Stimulated activated CD8-positive, alpha-beta memory T cell treated with anti-CD3 and anti-CD28 coated beads, Interleukin-12 subunit alpha, Interleukin-12 subunit beta, amount 100 ng/mL, for 4 hours (primary cell): ENCODE results near the gene CCDC9.
"Not testable (repeated sequence)": the region's sequence is repeated elsewhere in the genome, so short reads cannot be mapped to it uniquely, and the experiment has no call there.

ENCODE experiments used
- DNase-seq: peaks from one replicate; pipeline ENCODE4 v3.0.0-alpha.2; 2020; ENCODE audit warnings: low read depth

The CCDC9 gene

GRCh38 chr19:47300867-47301266, 44.5 kb downstream of the CCDC9 start:
- not testable (repeated sequence) for DNase-seq

GRCh38 chr19:47302249-47302648, 45.9 kb downstream of the CCDC9 start:
- no peak for DNase-seq

- DNase-seq = no peak
These were observed 47.6 kb downstream of the CCDC9 start for GRCh38 chr19:47303966-47304365.

- peak; percentile 24 for DNase-seq
These were observed 49.0 kb downstream of the CCDC9 start for GRCh38 chr19:47305309-47305751.

GRCh38 chr19:47306303-47306702, 50.0 kb downstream of the CCDC9 start:
- no peak for DNase-seq

- no peak for DNase-seq
These were observed 52.7 kb downstream of the CCDC9 start for GRCh38 chr19:47309038-47309437.

GRCh38 chr19:47309608-47310007, 53.3 kb downstream of the CCDC9 start, which contains the start of gene C5AR1:
Gene C5AR1, plus strand, starts transcription at chr19:47309861. Its CDS starts 35 bp downstream, at chr19:47309896.
- no peak for DNase-seq

- DNase-seq = no peak
These were observed 54.0 kb downstream of the CCDC9 start for GRCh38 chr19:47310323-47310722.

- DNase-seq = no peak
These were observed 54.5 kb downstream of the CCDC9 start for GRCh38 chr19:47310819-47311218.

GRCh38 chr19:47312366-47313006, 56.2 kb downstream of the CCDC9 start:
- DNase-seq = no peak

GRCh38 chr19:47313754-47314295, 57.5 kb downstream of the CCDC9 start:
- DNase-seq = no peak

GRCh38 chr19:47315125-47315821, 58.9 kb downstream of the CCDC9 start:
- no peak for DNase-seq

- no peak for DNase-seq
These were observed 60.2 kb downstream of the CCDC9 start for GRCh38 chr19:47316513-47316912.

GRCh38 chr19:47319923-47320871, 63.9 kb downstream of the CCDC9 start:
- DNase-seq = no peak
